ENCODE measurements around the gene ALDOC. TPM values are rescaled to one million over a fixed set of nuclear protein-coding genes. Genes with fewer than 3 reads are reported as not detected.

Gene ALDOC
- polyA plus RNA-seq, 1 donor (not counting 4 experiments of a cell fraction or from before 2014, with no cell fraction given) = 32.5 TPM

GRCh38 chr17:28552176-28552999, 24.3 kb downstream of the ALDOC start, which contains the start of gene UNC119:
Gene UNC119, minus strand, starts transcription at chr17:28552624. Its CDS starts 67 bp downstream, at chr17:28552557.
- no peaks in the 10 kb centered on the region for H3K9me3 ChIP-seq (ENCODE audit: control insufficient read depth, low read depth, low read length)
- DNase-seq (ENCODE audit: low read depth, low spot score) (no peak), FAIRE-seq (no peak)
- H3K27ac ChIP-seq (ENCODE audit: control insufficient read depth, insufficient read depth, low read length) = no peak within 1 kb of the TSS
- peak within 1 kb of the TSS; percentile 85 for H3K4me2 ChIP-seq (ENCODE audit: control insufficient read depth, extremely low read depth, insufficient read depth, low read depth, low read length)
- H2AFZ ChIP-seq (ENCODE audit: control insufficient read depth, low read length) = peak within 1 kb of the TSS; percentile 62
- dilution Hi-C loops (cut with MboI; ENCODE audit: extremely low pct_ligation_motif_present, low sequenced_read_pairs) = no loop called here
- peaks cover 3% of the 10 kb centered on the region for H3K79me2 ChIP-seq (ENCODE audit: control insufficient read depth, insufficient read depth, low read length)
- TF ChIP-seq CTCF (optimal IDR thresholded peaks at IDR 0.05 in 1 of 3, IDR thresholded peaks at IDR 0.05 in 1 of 3, conservative IDR thresholded peaks at IDR 0.05 in 1 of 3; ENCODE audit: extremely low read depth in 1 of 3, insufficient read depth in 2 of 3, low read length in 3 of 3) = no peak
- TF ChIP-seq EZH2 (IDR thresholded peaks at IDR 0.05; ENCODE audit: low read length) = no peak
- H3K4me3 ChIP-seq (ENCODE audit: control insufficient read depth in 2 of 3, extremely low read depth in 1 of 3, insufficient read depth in 2 of 3, low read depth in 1 of 3, low read length in 3 of 3) = peak within 1 kb of the TSS; percentile 75 to 82 (median 75)
- H4K20me1 ChIP-seq (ENCODE audit: control insufficient read depth, extremely low read depth, insufficient read depth, low read length) = no peaks in the 10 kb centered on the region
- H3K9me1 ChIP-seq (ENCODE audit: control insufficient read depth, extremely low read depth, insufficient read depth, low read length) = peaks cover 3% of the 10 kb centered on the region
- no peaks in the 10 kb centered on the region for H3K27me3 ChIP-seq (ENCODE audit: control insufficient read depth, extremely low read depth, insufficient read depth, low read length)
- H3K9ac ChIP-seq (ENCODE audit: control insufficient read depth, extremely low read depth, insufficient read depth, low read length) = peak within 1 kb of the TSS; percentile 67
- peaks cover 6% of the 10 kb centered on the region for H3K4me1 ChIP-seq (ENCODE audit: control insufficient read depth, extremely low read depth, insufficient read depth, low read length)
- H3K36me3 ChIP-seq (ENCODE audit: control insufficient read depth in 2 of 2, extremely low read depth in 1 of 2, insufficient read depth in 2 of 2, low read length in 2 of 2) = peaks cover 16 to 31% of the 10 kb centered on the region in 2 experiments

GRCh38 chr17:28551421-28552175, 25.1 kb downstream of the ALDOC start:
- Histone ChIP-seq H3K4me1 (ENCODE audit: control insufficient read depth, extremely low read depth, insufficient read depth, low read length) (peaks cover 6% of the 10 kb centered on the region), H3K4me2 (ENCODE audit: control insufficient read depth, extremely low read depth, insufficient read depth, low read depth, low read length) (peak overlapping the region; percentile 85), H3K4me3 (ENCODE audit: control insufficient read depth in 2 of 3, extremely low read depth in 1 of 3, insufficient read depth in 2 of 3, low read depth in 1 of 3, low read length in 3 of 3) (peak overlapping the region; percentile 75 to 82 (median 75)), H3K27me3 (ENCODE audit: control insufficient read depth, extremely low read depth, insufficient read depth, low read length) (no peaks in the 10 kb centered on the region), H3K9ac (ENCODE audit: control insufficient read depth, extremely low read depth, insufficient read depth, low read length) (peak overlapping the region; percentile 67), H4K20me1 (ENCODE audit: control insufficient read depth, extremely low read depth, insufficient read depth, low read length) (no peaks in the 10 kb centered on the region), H3K79me2 (ENCODE audit: control insufficient read depth, insufficient read depth, low read length) (peaks cover 3% of the 10 kb centered on the region), H3K9me1 (ENCODE audit: control insufficient read depth, extremely low read depth, insufficient read depth, low read length) (peaks cover 3% of the 10 kb centered on the region), H3K36me3 (ENCODE audit: control insufficient read depth in 2 of 2, extremely low read depth in 1 of 2, insufficient read depth in 2 of 2, low read length in 2 of 2) (peaks cover 12 to 28% of the 10 kb centered on the region in 2 experiments), H2AFZ (ENCODE audit: control insufficient read depth, low read length) (peak overlapping the region; percentile 62), H3K9me3 (ENCODE audit: control insufficient read depth, low read depth, low read length) (no peaks in the 10 kb centered on the region), H3K27ac (ENCODE audit: control insufficient read depth, insufficient read depth, low read length) (no peak overlapping the region)
- TF ChIP-seq EZH2 (IDR thresholded peaks at IDR 0.05; ENCODE audit: low read length) = no peak
- no peak for TF ChIP-seq CTCF (optimal IDR thresholded peaks at IDR 0.05 in 1 of 3, IDR thresholded peaks at IDR 0.05 in 1 of 3, conservative IDR thresholded peaks at IDR 0.05 in 1 of 3; ENCODE audit: extremely low read depth in 1 of 3, insufficient read depth in 2 of 3, low read length in 3 of 3)
- DNase-seq (ENCODE audit: low read depth, low spot score) = no peak
- dilution Hi-C loops (cut with MboI; ENCODE audit: extremely low pct_ligation_motif_present, low sequenced_read_pairs) = no loop called here
- no peak for FAIRE-seq
